GM12872 (cell line): ENCODE results near the gene SLC38A10.

Experiments
- CTCF ChIP-seq: IDR thresholded peaks from 3 replicates; pipeline ENCODE4 v1.5.1; 2011; ENCODE audit warnings: low read depth, mild to moderate bottlenecking, low read length, moderate library complexity; ENCODE audit not compliant: insufficient read depth

The SLC38A10 gene

GRCh38 chr17:81237591-81238489, 57.3 kb downstream of the SLC38A10 start:
- no peak for TF ChIP-seq CTCF

GRCh38 chr17:81236784-81237183, 58.3 kb downstream of the SLC38A10 start:
- TF ChIP-seq CTCF: no peak

- TF ChIP-seq CTCF: no peak
Measured at GRCh38 chr17:81235822-81236740, 59.0 kb downstream of the SLC38A10 start.

- no peak for TF ChIP-seq CTCF
Measured at GRCh38 chr17:81234940-81235821, 59.9 kb downstream of the SLC38A10 start.

GRCh38 chr17:81234506-81234855, 60.6 kb downstream of the SLC38A10 start:
- TF ChIP-seq CTCF: no peak

GRCh38 chr17:81233811-81234505, 61.1 kb downstream of the SLC38A10 start:
- TF ChIP-seq CTCF: no peak
